ENCODE measurements around the gene ATG9A.
A peak's percentile ranks its signal among the peaks of the same experiment; 100 is the strongest.

ATG9A gene

GRCh38 chr2:219218732-219219701, 10.4 kb downstream of the ATG9A start, which contains the start of gene ABCB6:
ABCB6 (minus strand) TSS chr2:219218958; CDS start chr2:219218673, 285 bp downstream.
- DNase-seq (ENCODE audit: low read depth) = peak; percentile 98
- peaks cover 28% of the 10 kb centered on the region for H3K4me1 ChIP-seq (ENCODE audit: control insufficient read depth, insufficient read depth, low read length)
- H3K36me3 ChIP-seq (ENCODE audit: control insufficient read depth, insufficient read depth, low read length, severe bottlenecking) = peaks cover 61% of the 10 kb centered on the region
- peak within 1 kb of the TSS; percentile 92 for H3K9ac ChIP-seq (ENCODE audit: low read length)
- peak within 1 kb of the TSS; percentile 79 for H3K4me3 ChIP-seq (ENCODE audit: low read length)
- no peaks in the 10 kb centered on the region for H3K27me3 ChIP-seq (replicated peaks; ENCODE audit: control insufficient read depth, insufficient read depth, low read length)
- H3K9me3 ChIP-seq (ENCODE audit: control insufficient read depth, low read length) = no peaks in the 10 kb centered on the region

DNA sequence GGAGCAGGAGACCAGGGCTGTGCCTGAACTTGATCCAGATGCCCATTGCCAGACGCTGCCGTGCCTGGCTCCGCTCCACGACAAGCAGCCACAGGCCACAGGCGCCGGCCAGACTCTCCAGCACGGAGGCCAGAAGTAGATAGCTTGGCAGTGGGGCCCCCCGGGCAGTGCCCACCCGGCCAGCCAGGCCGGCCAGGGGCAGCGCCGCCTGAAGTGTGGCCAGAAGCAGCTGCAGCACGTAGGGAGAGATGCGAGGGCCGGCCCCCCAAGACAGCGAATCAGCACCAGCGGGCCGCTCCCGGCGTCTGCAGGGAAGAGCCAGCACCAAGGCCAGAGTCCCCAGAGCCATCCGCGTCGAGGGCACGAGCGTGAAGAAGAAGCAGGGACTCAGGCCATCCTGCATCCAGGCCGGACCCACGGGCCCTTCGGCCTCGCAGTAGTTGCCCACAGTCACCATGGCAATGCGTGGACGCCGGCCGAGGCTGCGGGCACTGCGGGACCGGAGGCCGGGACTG, 11.2 kb downstream of the ATG9A start:
- H3K9me3 ChIP-seq (ENCODE audit: control insufficient read depth, low read length) = no peaks in the 10 kb centered on the region
- H3K36me3 ChIP-seq (ENCODE audit: control insufficient read depth, insufficient read depth, low read length, severe bottlenecking) = peaks cover 61% of the 10 kb centered on the region
- DNase-seq (ENCODE audit: low read depth) = peak; percentile 82
- H3K27me3 ChIP-seq (replicated peaks; ENCODE audit: control insufficient read depth, insufficient read depth, low read length) = no peaks in the 10 kb centered on the region
- H3K4me3 ChIP-seq (ENCODE audit: low read length) = peak overlapping the region; percentile 79
- peaks cover 28% of the 10 kb centered on the region for H3K4me1 ChIP-seq (ENCODE audit: control insufficient read depth, insufficient read depth, low read length)
- peak overlapping the region; percentile 92 for H3K9ac ChIP-seq (ENCODE audit: low read length)

GRCh38 chr2:219216535-219216915, 12.9 kb downstream of the ATG9A start:
- Histone ChIP-seq H3K27me3 (replicated peaks; ENCODE audit: control insufficient read depth, insufficient read depth, low read length) (no peaks in the 10 kb centered on the region), H3K4me1 (ENCODE audit: control insufficient read depth, insufficient read depth, low read length) (peaks cover 28% of the 10 kb centered on the region), H3K36me3 (ENCODE audit: control insufficient read depth, insufficient read depth, low read length, severe bottlenecking) (peaks cover 59% of the 10 kb centered on the region), H3K9me3 (ENCODE audit: control insufficient read depth, low read length) (no peaks in the 10 kb centered on the region), H3K4me3 (ENCODE audit: low read length) (no peak overlapping the region), H3K9ac (ENCODE audit: low read length) (no peak overlapping the region)
- no peak for DNase-seq (ENCODE audit: low read depth)

DNA sequence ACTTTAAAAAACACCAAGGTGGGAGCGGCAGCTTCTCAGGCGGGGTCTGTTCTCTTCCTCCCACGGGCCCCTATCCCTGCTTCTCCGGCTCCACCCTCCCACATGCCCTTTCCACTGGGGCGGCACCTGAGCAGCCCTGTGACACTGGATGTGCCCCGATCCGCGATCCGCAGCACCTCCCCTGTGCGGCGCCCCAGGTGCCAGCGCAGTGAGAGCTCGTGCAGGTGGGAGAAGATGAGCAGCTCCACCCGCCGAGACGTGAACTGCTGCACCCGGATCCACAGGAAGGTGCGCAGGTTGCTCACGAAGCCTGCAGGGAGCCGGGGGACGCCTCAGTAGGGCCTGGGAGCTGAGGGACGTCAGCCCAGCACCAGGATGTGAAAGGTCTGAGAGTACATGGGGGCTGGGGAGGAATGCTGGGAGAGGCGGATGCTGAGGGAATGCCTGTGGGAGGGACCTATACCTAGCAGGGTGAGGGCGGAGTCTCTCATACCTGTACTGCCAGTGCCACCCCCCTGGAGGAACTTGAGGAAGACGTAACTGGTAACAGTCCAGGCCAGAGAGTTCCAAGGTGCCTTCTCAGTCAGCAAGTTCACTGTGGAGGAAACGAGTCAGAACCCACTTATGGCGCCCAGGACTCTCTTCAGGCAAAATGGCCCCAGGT, 13.4 kb downstream of the ATG9A start:
- no peak for DNase-seq (ENCODE audit: low read depth)
- Histone ChIP-seq H3K9me3 (ENCODE audit: control insufficient read depth, low read length) (no peaks in the 10 kb centered on the region), H3K36me3 (ENCODE audit: control insufficient read depth, insufficient read depth, low read length, severe bottlenecking) (peaks cover 56% of the 10 kb centered on the region), H3K27me3 (replicated peaks; ENCODE audit: control insufficient read depth, insufficient read depth, low read length) (no peaks in the 10 kb centered on the region), H3K4me1 (ENCODE audit: control insufficient read depth, insufficient read depth, low read length) (peaks cover 28% of the 10 kb centered on the region), H3K4me3 (ENCODE audit: low read length) (no peak overlapping the region), H3K9ac (ENCODE audit: low read length) (peak overlapping the region; percentile 12)

- Histone ChIP-seq H3K9ac (ENCODE audit: low read length) (no peak overlapping the region), H3K36me3 (ENCODE audit: control insufficient read depth, insufficient read depth, low read length, severe bottlenecking) (peaks cover 56% of the 10 kb centered on the region)
Measured at GRCh38 chr2:219214786-219215185, 14.7 kb downstream of the ATG9A start.

GRCh38 chr2:219214141-219214540, 15.3 kb downstream of the ATG9A start:
- no peak for DNase-seq (ENCODE audit: low read depth)

More at GRCh38 chr2:219214786-219215185, 14.7 kb downstream of the ATG9A start:
- DNase-seq (ENCODE audit: low read depth) = no peak
- H3K4me1 ChIP-seq (ENCODE audit: control insufficient read depth, insufficient read depth, low read length) = peaks cover 27% of the 10 kb centered on the region
- no peaks in the 10 kb centered on the region for H3K27me3 ChIP-seq (replicated peaks; ENCODE audit: control insufficient read depth, insufficient read depth, low read length)
- H3K4me3 ChIP-seq (ENCODE audit: low read length) = no peak overlapping the region
- no peaks in the 10 kb centered on the region for H3K9me3 ChIP-seq (ENCODE audit: control insufficient read depth, low read length)

DNA sequence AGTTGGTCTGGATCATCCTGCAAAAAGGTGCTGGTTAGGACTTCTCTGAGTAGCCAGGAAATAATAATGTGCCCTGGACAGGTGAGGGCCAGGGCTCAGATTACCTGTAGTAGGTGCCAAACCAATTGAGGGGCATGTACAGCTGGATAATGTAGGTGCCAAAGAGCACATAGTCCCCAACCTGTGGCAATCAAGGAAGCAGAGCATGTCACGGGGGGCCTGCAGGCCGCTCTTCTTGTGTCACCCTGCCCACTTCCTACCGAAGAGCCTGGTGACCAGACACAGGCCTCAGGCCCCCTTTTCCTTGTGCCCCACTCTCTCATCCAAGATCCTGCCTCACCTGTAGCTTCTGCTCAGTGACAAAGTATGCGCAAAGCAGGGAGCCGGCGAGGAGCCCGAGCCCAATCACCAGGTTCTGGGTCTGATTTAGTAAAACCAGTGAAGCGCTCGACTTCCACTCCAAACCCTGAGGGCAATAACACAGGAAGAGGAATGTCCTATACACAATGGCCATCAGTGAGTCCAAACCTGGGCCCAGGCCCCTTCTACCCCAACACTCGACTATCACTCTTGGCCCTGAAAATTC, 15.9 kb downstream of the ATG9A start:
- Histone ChIP-seq H3K9me3 (ENCODE audit: control insufficient read depth, low read length) (no peaks in the 10 kb centered on the region), H3K4me1 (ENCODE audit: control insufficient read depth, insufficient read depth, low read length) (peaks cover 17% of the 10 kb centered on the region), H3K4me3 (ENCODE audit: low read length) (no peak overlapping the region), H3K27me3 (replicated peaks; ENCODE audit: control insufficient read depth, insufficient read depth, low read length) (no peaks in the 10 kb centered on the region), H3K9ac (ENCODE audit: low read length) (no peak overlapping the region), H3K36me3 (ENCODE audit: control insufficient read depth, insufficient read depth, low read length, severe bottlenecking) (peaks cover 61% of the 10 kb centered on the region)
- DNase-seq (ENCODE audit: low read depth) = no peak

More at GRCh38 chr2:219214141-219214540, 15.3 kb downstream of the ATG9A start:
- H3K9me3 ChIP-seq (ENCODE audit: control insufficient read depth, low read length) = no peaks in the 10 kb centered on the region
- H3K36me3 ChIP-seq (ENCODE audit: control insufficient read depth, insufficient read depth, low read length, severe bottlenecking) = peaks cover 60% of the 10 kb centered on the region
- H3K4me3 ChIP-seq (ENCODE audit: low read length) = no peak overlapping the region
- no peak overlapping the region for H3K9ac ChIP-seq (ENCODE audit: low read length)
- H3K4me1 ChIP-seq (ENCODE audit: control insufficient read depth, insufficient read depth, low read length) = peaks cover 21% of the 10 kb centered on the region
- no peaks in the 10 kb centered on the region for H3K27me3 ChIP-seq (replicated peaks; ENCODE audit: control insufficient read depth, insufficient read depth, low read length)

DNA sequence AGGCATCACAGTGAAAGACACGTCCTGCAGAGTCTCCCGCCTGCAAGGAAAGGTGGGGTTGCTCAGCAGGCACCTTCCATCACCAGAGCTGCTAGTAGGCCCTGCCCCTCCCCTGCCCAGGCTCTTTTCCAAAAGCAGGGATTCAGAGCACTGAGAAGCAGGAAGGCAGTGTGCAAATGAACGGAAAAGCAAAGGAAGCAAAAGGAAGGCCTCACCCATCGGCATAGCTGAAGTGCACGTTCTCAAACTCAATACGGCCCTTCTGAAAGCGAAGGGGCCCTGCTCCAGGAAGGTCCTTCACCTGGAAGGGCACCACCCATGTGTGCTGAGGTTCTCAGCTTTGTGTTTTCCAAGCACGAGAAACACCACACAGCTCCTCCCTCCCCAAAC, 16.4 kb downstream of the ATG9A start:
- H3K4me3 ChIP-seq (ENCODE audit: low read length) = no peak overlapping the region
- DNase-seq (ENCODE audit: low read depth) = no peak
- H3K9ac ChIP-seq (ENCODE audit: low read length) = no peak overlapping the region
- H3K9me3 ChIP-seq (ENCODE audit: control insufficient read depth, low read length) = no peaks in the 10 kb centered on the region
- H3K4me1 ChIP-seq (ENCODE audit: control insufficient read depth, insufficient read depth, low read length) = peaks cover 17% of the 10 kb centered on the region
- H3K27me3 ChIP-seq (replicated peaks; ENCODE audit: control insufficient read depth, insufficient read depth, low read length) = no peaks in the 10 kb centered on the region
- H3K36me3 ChIP-seq (ENCODE audit: control insufficient read depth, insufficient read depth, low read length, severe bottlenecking) = peaks cover 66% of the 10 kb centered on the region

DNA sequence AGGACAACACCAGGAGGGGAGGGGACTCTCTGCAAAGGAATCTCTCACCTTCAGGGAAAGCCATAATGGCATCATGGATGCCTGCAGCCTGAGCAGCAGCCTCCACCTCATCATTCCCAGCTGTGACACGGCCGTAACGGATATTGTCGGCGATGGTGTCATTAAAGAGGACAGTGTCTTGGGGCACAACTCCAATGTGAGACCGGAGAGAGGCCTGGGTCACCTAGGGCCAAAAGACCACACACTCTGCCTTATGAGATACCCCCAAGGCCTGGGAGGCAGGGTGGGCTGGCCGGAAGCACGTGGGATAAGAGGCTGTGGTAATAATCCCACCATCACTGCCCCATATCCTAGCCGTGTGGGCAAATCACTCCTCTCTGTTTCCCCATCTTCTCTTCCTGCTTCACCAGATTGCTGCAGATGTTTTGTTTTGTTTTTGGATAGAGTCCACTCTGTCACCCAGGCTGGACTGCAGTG, 18.5 kb downstream of the ATG9A start:
- Histone ChIP-seq H3K4me3 (ENCODE audit: low read length) (no peak overlapping the region), H3K9me3 (ENCODE audit: control insufficient read depth, low read length) (no peaks in the 10 kb centered on the region), H3K9ac (ENCODE audit: low read length) (no peak overlapping the region), H3K27me3 (replicated peaks; ENCODE audit: control insufficient read depth, insufficient read depth, low read length) (no peaks in the 10 kb centered on the region), H3K36me3 (ENCODE audit: control insufficient read depth, insufficient read depth, low read length, severe bottlenecking) (peaks cover 63% of the 10 kb centered on the region), H3K4me1 (ENCODE audit: control insufficient read depth, insufficient read depth, low read length) (peaks cover 17% of the 10 kb centered on the region)
- DNase-seq (ENCODE audit: low read depth) = no peak

GRCh38 chr2:219210196-219210885, 19.1 kb downstream of the ATG9A start:
- peak overlapping the region; percentile 3 for H3K9ac ChIP-seq (ENCODE audit: low read length)
- H3K9me3 ChIP-seq (ENCODE audit: control insufficient read depth, low read length) = no peaks in the 10 kb centered on the region
- peaks cover 17% of the 10 kb centered on the region for H3K4me1 ChIP-seq (ENCODE audit: control insufficient read depth, insufficient read depth, low read length)
- H3K36me3 ChIP-seq (ENCODE audit: control insufficient read depth, insufficient read depth, low read length, severe bottlenecking) = peaks cover 62% of the 10 kb centered on the region
- no peak for DNase-seq (ENCODE audit: low read depth)
- H3K4me3 ChIP-seq (ENCODE audit: low read length) = no peak overlapping the region
- no peaks in the 10 kb centered on the region for H3K27me3 ChIP-seq (replicated peaks; ENCODE audit: control insufficient read depth, insufficient read depth, low read length)

Measured in adipocyte (in vitro differentiated cells).